Coronary artery (tissue), 2 donors: Measurements from ENCODE around the gene KIFBP.
"Not testable (repeated sequence)": the region's sequence is repeated elsewhere in the genome, so short reads cannot be mapped to it uniquely, and the experiment has no call there.

Experiments used
- DNase-seq: peaks from one replicate; pipeline ENCODE4 v3.0.0-alpha.2; 2017; ENCODE audit warnings: low spot score
- H3K27ac ChIP-seq, 2 donors: fragments of 200-600 bp; sonication (generic); one replicate each; pipeline ENCODE4 v1.5.1; 2016 to 2019
- H3K4me3 ChIP-seq: fragments of 200-600 bp; sonication (generic); 2 replicates; pipeline ENCODE4 v1.5.1; 2016; ENCODE audit warnings: mild to moderate bottlenecking, moderate library complexity
- CTCF ChIP-seq: fragments of 200-600 bp; sonication (generic); IDR thresholded peaks from one replicate; pipeline ENCODE4 v1.5.1; 2019; ENCODE audit warnings: antibody characterized with exemption

The KIFBP gene

GRCh38 chr10:69022611-69023010, 34.0 kb downstream of the KIFBP start:
- Histone ChIP-seq H3K4me3 (no peak overlapping the region), H3K27ac (no peak overlapping the region)
- no peak for DNase-seq
- TF ChIP-seq CTCF = no peak

GRCh38 chr10:69025370-69025896, 36.8 kb downstream of the KIFBP start:
- no peak overlapping the region for H3K4me3 ChIP-seq
- no peak for TF ChIP-seq CTCF
- H3K27ac ChIP-seq = no peak overlapping the region
- no peak for DNase-seq

- Histone ChIP-seq H3K4me3 (no peak overlapping the region), H3K27ac (no peak overlapping the region)
- no peak for TF ChIP-seq CTCF
- DNase-seq = no peak
These were observed 44.7 kb downstream of the KIFBP start for GRCh38 chr10:69033256-69033655.

- DNase-seq = no peak
- Histone ChIP-seq H3K4me3 (no peak overlapping the region), H3K27ac (no peak overlapping the region)
- no peak for TF ChIP-seq CTCF
These were observed 48.9 kb downstream of the KIFBP start for GRCh38 chr10:69037489-69037888.

- not testable (repeated sequence) for DNase-seq, H3K4me3 ChIP-seq, H3K27ac ChIP-seq
These were observed 52.3 kb downstream of the KIFBP start for GRCh38 chr10:69040904-69041303.

GRCh38 chr10:69042417-69042816, 53.8 kb downstream of the KIFBP start:
- TF ChIP-seq CTCF = no peak
- Histone ChIP-seq H3K4me3 (no peak overlapping the region), H3K27ac (no peak overlapping the region)
- DNase-seq = no peak

GRCh38 chr10:69042838-69043237, 54.2 kb downstream of the KIFBP start:
- no peak for DNase-seq
- TF ChIP-seq CTCF = no peak
- Histone ChIP-seq H3K4me3 (no peak overlapping the region), H3K27ac (no peak overlapping the region)
